GM21528 (cell line): ENCODE measurements around the gene CDC6.

ENCODE experiments used
- ATAC-seq: cut with Tn5 transposase; IDR thresholded peaks from one replicate; pipeline ENCODE4 v1.9.1; 2021; ENCODE audit warnings: mild to moderate bottlenecking, moderate library complexity; ENCODE audit not compliant: unreplicated experiment, low FRiP score

Gene CDC6

DNA sequence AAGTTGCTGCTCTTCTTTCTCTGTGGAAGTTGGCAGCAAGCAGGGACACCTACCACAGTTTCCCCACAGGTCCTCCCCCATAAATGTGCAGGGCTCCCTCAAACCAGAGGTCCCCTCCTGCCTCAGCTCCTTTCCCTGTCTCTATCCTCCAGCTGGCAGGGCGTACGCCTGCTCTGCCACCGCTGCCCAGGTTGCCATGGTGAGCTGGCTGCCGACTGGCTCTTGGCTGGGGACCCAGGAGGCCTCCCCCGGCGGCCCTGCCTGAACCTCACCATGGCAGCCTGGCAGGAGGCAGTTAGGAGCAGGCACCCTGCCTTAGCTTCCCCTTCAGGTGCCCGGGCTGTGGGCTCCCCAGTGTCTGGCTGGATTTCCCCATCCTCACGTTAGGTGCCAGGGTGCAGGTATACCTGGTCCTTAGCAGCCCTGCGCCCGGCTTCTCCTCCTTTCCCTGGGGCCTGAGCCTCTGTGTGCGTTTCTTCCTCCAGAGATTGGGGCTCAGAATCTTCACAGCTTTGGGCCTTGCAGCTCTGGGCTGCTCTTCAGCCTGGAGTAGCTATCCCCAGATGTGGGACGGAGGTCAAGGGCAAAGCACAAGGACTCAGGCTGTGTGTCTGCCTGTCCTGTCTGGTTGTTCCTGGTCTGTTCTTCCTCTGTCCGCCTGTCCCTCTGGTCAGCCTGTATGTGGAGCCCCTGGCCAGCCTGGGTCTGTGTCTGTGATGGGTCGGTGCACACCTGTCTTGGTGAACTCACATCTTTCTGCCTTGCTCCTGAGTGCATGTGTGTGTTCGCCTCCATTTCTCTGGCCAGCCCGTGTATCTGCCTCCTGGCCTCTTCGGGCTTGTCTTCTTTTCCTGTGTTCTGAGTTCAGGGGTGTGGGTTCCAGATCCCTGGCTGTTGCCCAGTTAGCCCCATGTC lies 61.1 kb downstream of the CDC6 start:
- ATAC-seq: no peak

DNA sequence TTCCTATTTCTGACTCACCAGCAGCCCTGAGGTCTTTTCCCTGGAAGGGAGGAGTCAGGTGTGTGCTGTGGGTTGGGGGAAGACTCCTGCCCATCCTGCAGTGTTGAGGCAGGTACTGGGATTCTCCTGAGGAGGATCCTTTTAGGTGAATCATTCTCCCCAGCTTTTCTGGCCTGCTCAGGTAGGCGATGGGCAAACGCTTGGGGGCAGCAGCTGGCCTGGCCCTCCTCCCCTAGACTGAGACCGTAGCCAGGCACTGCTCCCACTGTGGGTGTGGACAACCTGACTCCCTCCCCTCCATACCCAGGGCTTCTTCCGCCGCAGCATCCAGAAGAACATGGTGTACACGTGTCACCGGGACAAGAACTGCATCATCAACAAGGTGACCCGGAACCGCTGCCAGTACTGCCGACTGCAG lies 61.8 kb downstream of the CDC6 start:
- ATAC-seq: no peak

DNA sequence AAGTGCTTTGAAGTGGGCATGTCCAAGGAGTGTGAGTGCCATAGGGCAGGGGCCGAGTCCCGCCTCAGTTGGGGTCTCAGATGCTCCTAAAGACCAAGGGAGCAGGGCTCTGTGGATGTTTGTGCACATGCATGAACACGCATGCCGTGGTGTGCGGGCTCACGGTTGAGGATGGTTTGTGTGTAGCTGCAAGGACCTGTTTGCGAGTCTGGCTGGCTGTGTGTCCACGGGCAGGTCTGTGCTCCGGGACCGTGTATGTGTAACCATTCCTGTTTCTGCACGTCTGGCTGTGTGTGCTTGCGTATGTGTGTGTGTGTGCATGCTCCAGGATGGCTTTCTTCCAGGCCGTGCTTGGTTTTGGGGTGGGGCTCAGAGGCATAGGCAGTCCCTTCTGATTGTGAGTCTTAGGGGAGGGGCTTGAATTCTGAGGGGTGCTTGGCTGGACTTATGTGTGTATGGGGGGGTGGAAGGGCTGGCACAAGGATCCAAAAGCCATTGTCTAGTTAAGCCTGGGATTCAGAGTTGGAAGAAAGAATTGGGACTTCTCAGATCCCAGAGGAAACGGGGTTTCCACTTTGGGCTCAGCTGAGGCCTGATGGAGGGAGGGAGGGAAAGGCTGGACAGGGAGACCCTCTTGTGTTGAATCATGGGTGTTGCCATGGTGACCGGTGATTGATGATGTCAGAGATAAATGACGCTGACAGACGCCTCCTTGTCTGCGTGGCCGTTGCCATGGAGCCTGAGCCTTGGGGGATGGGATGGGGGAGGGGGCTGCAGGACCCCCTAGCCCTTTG lies 62.4 kb downstream of the CDC6 start:
- no peak for ATAC-seq

DNA sequence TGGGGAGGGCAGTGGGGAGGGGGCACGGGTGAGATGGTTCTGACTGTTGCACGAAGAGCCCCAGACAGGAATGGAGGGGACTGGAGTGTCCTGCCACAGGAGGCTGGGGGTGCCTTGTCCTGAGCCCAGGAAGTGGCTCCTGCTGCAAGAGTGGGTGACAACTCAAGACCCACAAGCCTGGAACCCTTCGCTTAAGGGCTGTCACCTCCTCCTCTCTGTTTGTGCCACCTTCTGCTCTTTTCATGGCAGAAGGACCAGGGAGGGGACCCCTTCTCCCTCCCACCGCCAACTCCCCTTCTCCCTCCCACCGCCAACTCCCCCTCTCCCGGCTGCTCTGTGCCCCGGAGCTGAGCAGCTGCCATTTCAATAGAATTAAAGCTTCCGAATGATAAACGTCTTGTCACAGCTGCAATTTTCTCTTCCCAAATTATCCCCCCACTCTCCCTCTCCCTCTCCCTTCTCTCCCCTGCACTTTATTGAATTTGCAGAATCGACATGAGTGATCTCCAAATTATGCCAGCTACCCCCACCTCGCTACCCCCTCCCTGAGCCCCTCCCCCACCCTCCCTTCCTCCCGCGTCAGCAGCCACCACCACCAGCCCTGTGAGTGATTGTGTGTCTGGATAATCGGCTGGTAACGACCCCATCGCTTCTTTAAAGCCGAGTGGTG lies 63.1 kb downstream of the CDC6 start:
- ATAC-seq: no peak

DNA sequence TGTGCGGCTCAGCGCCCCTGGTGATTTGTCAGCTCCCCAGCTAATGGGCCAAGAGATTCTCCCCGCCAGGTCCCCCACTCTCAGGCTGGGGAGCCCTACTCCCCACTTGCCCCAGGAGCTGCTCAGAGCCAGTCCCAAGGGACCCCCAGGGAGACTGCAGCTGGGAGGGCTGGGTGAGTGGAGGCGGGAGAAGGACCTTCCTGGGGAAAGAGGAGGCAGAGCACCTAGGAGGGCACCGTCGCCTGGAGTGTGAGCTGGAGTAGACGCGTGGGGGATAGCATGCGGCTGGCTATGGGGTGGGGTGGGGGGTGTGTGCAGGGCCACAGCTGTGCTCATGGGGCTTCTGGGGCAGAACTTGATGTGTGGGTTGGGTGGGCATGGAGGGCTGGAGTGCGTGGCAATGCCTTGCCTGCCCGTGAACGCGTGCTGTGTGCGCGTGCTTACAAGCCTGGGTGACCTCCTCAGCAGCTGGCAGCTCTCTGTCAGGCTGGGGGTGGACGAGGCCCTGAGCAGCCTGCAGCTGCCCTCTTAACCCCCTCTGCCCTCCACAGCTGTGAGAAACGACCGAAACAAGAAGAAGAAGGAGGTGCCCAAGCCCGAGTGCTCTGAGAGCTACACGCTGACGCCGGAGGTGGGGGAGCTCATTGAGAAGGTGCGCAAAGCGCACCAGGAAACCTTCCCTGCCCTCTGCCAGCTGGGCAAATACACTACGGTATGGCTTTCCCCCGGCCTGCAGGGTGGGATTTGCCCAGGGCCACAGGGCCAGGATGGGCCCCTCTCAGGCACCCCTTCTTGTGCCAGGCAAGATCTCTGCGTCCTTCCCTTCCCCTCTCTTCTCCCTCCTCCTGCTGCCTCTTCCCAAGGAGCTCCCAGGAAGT lies 63.9 kb downstream of the CDC6 start:
- ATAC-seq: no peak

DNA sequence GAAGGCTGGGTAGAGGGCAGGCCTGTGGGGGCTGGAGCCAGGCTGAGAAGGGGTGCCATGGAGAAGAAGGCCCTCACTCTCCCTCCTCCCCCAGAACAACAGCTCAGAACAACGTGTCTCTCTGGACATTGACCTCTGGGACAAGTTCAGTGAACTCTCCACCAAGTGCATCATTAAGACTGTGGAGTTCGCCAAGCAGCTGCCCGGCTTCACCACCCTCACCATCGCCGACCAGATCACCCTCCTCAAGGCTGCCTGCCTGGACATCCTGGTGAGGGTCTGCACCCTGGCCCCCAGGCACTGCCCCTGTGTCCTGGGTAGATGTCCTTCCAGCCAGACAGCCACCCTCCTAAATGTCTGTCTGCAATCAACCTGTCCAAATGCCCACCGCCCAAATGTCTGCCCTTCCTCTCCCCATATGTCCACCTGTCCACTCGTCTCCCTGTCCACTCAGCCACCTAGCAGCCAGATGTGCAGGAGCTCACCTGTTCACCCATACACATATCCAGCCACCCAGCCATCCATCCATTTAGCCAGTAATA lies 64.6 kb downstream of the CDC6 start:
- no peak for ATAC-seq

DNA sequence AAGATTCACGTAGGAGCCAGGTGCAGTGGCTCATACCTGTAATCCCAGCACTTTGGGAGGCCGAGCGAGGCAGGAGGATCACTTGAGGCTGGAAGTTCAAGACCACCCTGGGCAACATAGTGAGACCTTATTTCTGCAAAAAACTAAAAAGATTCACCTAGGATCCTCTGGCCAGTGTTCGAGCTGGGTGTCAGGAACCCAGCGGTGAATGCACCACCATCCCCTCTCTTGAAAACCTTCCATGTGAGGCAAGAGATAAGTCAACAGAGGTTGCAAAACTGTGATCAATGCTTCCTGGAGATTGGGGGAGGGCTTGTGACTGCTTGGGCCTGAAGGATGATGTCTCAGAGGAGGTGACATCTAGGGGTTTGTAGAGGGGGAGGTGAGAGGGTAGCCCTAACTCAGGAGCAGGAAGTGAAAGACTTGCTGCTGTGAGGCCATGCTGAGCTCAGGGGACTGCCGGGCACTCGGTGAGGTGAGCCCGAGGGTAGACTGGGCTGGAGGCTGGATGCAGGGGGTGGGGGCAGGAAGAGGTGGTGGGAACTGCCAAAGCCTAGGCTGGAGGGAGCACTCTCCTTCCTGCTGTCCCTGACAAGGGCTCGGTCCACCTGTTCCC lies 65.2 kb downstream of the CDC6 start:
- no peak for ATAC-seq
